Nephron progenitor cell (in vitro differentiated cells): ENCODE measurements around the gene NT5C1A.

ENCODE experiments used
- DNase-seq: peaks from one replicate; pipeline ENCODE4 v3.0.0; 2021
- H3K27ac Mint-ChIP-seq: 2 replicates; pipeline ENCODE4 v1.8.0; 2021; ENCODE audit warnings: mild to moderate bottlenecking, moderate library complexity, mixed read lengths
- H3K27me3 Mint-ChIP-seq: 2 replicates; pipeline ENCODE4 v1.8.0; 2021; ENCODE audit warnings: mild to moderate bottlenecking, low read depth, mixed read lengths; ENCODE audit not compliant: poor library complexity
- H3K36me3 Mint-ChIP-seq: 2 replicates; pipeline ENCODE4 v1.8.0; 2021; ENCODE audit warnings: low read depth, mixed read lengths
- H3K4me1 Mint-ChIP-seq: 2 replicates; pipeline ENCODE4 v1.8.0; 2021; ENCODE audit warnings: mixed read lengths
- H3K4me3 Mint-ChIP-seq: 2 replicates; pipeline ENCODE4 v1.8.0; 2021; ENCODE audit warnings: mild to moderate bottlenecking, moderate library complexity, mixed read lengths
- H3K9me3 Mint-ChIP-seq: 2 replicates; pipeline ENCODE4 v1.8.0; 2021; ENCODE audit warnings: mild to moderate bottlenecking, moderate library complexity, mixed read lengths
- CTCF ChIP-seq: fragments of 200-600 bp; sonication (generic); IDR thresholded peaks from 2 replicates; pipeline ENCODE4 v1.5.0; 2021; ENCODE audit warnings: antibody characterized with exemption

The NT5C1A gene

GRCh38 chr1:39631361-39632322 is 40.3 kb downstream of the NT5C1A start:
- no peaks in the 10 kb centered on the region for H3K27me3 Mint-ChIP-seq
- peak overlapping the region; percentile 38 for H3K4me3 Mint-ChIP-seq
- H3K4me1 Mint-ChIP-seq, result peaks cover 60% of the 10 kb centered on the region
- peak overlapping the region; percentile 42 for H3K27ac Mint-ChIP-seq
- no peaks in the 10 kb centered on the region for H3K9me3 Mint-ChIP-seq
- TF ChIP-seq CTCF, result no peak
- DNase-seq, result no peak
- peaks cover 43% of the 10 kb centered on the region for H3K36me3 Mint-ChIP-seq

GRCh38 chr1:39628807-39629350 is 43.0 kb downstream of the NT5C1A start:
- Mint-ChIP-seq H3K36me3 (peaks cover 43% of the 10 kb centered on the region), H3K4me1 (peaks cover 60% of the 10 kb centered on the region), H3K4me3 (no peak overlapping the region), H3K9me3 (no peaks in the 10 kb centered on the region), H3K27me3 (no peaks in the 10 kb centered on the region), H3K27ac (no peak overlapping the region)
- TF ChIP-seq CTCF, result no peak
- DNase-seq, result no peak

GRCh38 chr1:39626646-39627045 is 45.3 kb downstream of the NT5C1A start:
- DNase-seq, result no peak
- H3K27me3 Mint-ChIP-seq, result no peaks in the 10 kb centered on the region
- peaks cover 52% of the 10 kb centered on the region for H3K36me3 Mint-ChIP-seq
- no peak overlapping the region for H3K4me3 Mint-ChIP-seq
- H3K4me1 Mint-ChIP-seq, result peaks cover 49% of the 10 kb centered on the region
- TF ChIP-seq CTCF, result no peak
- H3K9me3 Mint-ChIP-seq, result no peaks in the 10 kb centered on the region
- H3K27ac Mint-ChIP-seq, result no peak overlapping the region

GRCh38 chr1:39625462-39626273 is 46.2 kb downstream of the NT5C1A start:
- peaks cover 48% of the 10 kb centered on the region for H3K36me3 Mint-ChIP-seq
- H3K4me3 Mint-ChIP-seq, result no peak overlapping the region
- no peaks in the 10 kb centered on the region for H3K9me3 Mint-ChIP-seq
- no peaks in the 10 kb centered on the region for H3K27me3 Mint-ChIP-seq
- DNase-seq, result no peak
- TF ChIP-seq CTCF, result no peak
- H3K27ac Mint-ChIP-seq, result peak overlapping the region; percentile 78
- peaks cover 40% of the 10 kb centered on the region for H3K4me1 Mint-ChIP-seq

- Mint-ChIP-seq H3K36me3 (peaks cover 44% of the 10 kb centered on the region), H3K4me3 (no peak overlapping the region)
- no peak for TF ChIP-seq CTCF
Measured at GRCh38 chr1:39625009-39625408, 46.9 kb downstream of the NT5C1A start.

More at GRCh38 chr1:39625009-39625408, 46.9 kb downstream of the NT5C1A start:
- Mint-ChIP-seq H3K27ac (no peak overlapping the region), H3K4me1 (peaks cover 35% of the 10 kb centered on the region), H3K9me3 (no peaks in the 10 kb centered on the region), H3K27me3 (no peaks in the 10 kb centered on the region)
- DNase-seq, result no peak
